NCI-H2029 treated with DMSO at 0.1 percent for 48 hours (cell line): ENCODE measurements around the gene ZHX3.

Source experiments
- DNase-seq: peaks from one replicate; lab custom pipeline; 2025; lab: John Stamatoyannopoulos, UW

ZHX3 gene

DNA sequence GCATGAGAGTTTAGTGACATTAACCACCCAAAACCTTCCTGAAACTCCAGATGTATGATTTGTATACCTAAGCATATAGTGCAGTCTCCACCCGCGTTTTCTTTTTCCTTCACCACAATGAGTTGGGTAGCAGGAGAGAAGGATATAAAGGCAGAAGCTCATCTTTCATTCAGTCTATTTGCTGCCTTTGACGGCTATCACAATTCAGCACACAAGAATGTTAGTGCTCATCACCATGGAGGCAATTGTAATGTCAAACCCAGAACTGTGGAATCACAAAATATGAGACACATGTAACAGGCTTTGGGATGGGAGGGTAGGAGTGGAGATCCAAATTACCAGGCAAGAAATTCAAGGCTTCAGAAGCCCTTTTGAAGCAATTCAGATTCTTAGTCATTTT, 17.6 kb downstream of the ZHX3 start:
- no peak for DNase-seq

GRCh38 chr20:41293269-41294037, 24.1 kb downstream of the ZHX3 start:
- no peak for DNase-seq

GRCh38 chr20:41290804-41291389, 26.6 kb downstream of the ZHX3 start:
- DNase-seq = no peak

- no peak for DNase-seq
Measured at GRCh38 chr20:41287327-41287726, 30.2 kb downstream of the ZHX3 start.

DNA sequence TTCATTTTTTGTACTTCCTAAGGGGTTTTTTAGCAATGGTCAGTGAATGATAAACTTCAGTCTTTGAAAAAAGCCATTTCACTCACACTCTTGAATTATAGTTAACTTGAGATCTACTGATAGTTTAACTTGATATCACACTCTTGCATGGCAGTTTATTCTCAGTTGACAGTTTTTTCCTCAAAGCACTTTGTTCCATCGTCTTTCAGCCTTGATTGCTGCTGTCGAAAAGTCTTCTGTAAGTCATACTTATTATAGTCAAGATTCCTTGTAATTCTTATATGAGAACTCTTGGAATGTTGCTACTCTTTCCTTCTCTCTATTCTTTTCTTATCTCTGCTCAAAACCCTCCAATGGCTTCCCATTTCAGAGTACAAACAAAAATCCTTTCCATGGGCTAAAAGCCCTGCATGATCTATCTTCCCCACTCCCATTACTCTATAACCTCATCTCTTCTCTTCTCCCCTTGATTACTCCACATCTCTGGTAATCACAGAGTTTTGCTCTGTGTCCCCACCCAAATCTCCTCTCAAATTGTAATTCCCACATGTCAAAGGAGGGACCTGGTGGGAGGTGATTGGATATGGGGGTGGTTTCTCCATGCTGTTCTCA, 31.2 kb downstream of the ZHX3 start:
- DNase-seq = no peak

DNA sequence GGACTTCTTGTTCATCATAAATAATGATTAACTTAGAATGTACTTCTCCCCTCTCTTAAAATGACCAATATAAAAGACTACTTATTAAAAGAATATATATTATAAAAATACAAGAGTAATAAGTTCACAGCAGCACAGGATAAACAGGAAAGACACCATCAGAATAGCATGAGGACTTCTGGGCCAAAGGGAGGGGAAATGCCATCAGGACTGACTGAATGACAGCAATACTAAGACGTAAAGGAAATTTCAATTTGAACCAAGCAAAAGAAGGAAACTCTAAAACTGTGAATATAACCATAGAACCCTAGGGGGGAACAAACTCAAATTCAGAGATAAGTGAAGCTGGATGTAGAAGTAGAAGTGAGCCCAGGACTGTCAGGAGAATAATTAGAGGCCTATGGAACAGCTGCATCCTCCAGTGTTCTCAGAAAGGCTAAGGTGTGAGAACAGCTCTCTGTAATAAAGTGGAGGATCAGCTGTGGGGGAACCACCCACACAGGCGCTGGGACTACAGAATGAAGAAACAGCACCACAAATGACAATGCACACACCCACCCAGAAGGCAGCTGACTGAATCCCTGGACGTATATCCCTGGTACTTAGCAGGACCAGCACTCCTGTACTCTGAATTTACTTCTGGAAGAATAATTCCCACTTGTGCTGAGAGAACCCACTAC, 37.8 kb downstream of the ZHX3 start:
- no peak for DNase-seq

GRCh38 chr20:41278936-41279335, 38.6 kb downstream of the ZHX3 start:
- no peak for DNase-seq

DNA sequence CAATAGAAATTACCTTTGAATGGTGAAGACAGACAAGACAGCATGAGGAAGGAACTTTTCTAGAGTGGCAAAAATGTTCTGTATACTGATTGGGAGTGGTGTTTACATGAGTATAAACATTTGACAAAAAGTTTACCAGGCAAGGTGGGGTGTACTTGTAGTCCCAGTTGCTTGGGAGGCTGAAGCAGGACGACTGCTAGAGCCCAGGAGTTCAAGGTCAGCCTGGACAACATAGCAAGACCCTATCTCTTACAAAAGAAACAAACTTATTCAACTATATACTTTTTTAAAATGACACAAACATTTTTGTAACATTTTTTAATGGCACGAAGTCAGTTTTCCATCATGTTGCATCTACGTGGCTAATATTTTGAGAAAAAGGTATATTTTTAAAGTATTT, 40.5 kb downstream of the ZHX3 start:
- DNase-seq = no peak

DNA sequence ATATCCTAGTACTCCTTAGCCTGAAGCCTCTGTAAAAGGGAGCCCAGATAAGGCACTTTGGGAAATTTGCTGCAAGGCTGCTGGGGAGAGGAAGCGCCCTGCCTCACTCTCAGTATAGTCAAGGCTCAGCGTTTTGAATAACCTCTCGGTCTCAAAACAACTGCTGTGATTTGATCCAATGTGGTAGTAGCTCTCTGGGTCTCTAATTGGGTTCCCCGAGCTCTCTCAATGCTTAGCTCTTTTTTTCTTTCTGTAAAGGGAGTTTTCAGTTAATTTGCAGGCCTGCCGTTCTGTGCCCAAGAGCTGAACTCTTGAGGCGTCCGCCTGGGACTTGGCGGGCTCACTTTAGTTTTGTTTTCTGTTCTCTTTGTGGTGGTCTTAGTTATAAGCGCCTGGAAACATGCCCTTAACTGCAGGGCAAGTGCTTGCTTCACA, 41.2 kb downstream of the ZHX3 start:
- no peak for DNase-seq

- no peak for DNase-seq
Measured at GRCh38 chr20:41275301-41275731, 42.2 kb downstream of the ZHX3 start.

GRCh38 chr20:41274152-41274551, 43.4 kb downstream of the ZHX3 start:
- DNase-seq = no peak

DNA sequence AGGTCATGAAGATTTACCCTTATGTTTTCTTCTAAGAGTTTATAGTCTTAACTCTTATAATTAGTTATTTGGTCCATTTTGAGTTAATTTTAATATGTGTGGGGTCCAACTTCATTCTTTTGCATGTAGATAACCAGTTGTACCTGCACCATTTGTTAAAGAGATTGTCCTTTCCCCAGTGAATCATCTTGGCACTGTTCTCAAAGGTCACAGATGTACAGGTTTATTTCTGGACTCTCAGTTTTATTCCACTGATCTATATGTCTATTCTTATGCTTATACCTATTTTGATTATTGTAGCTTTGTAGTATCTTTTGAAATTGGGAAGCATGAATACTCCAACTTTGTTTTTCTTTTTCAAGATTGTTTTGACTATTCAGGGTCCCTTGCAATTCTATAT, 44.1 kb downstream of the ZHX3 start:
- DNase-seq = no peak

DNA sequence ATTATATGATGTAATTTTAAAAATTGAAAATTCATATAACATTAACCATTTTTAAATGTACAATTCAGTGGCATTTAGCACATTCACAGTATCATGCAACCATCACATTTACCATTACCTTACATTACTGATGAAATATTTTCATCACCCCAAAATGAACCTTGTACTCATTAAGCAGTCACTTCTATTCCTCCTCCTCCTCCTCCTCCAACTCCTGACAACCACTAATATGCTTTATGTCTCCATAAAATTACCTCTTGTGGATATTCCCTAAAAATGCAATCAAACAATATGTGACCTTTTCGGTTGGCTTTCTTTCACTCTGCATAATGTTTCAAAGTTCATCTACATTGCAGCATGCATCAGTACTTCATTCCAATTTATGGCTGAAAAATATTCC, 45.2 kb downstream of the ZHX3 start:
- DNase-seq = no peak

GRCh38 chr20:41268917-41269652, 48.4 kb downstream of the ZHX3 start:
- no peak for DNase-seq

GRCh38 chr20:41268402-41268801, 49.1 kb downstream of the ZHX3 start:
- no peak for DNase-seq

GRCh38 chr20:41265938-41266337, 51.6 kb downstream of the ZHX3 start:
- DNase-seq = no peak

DNA sequence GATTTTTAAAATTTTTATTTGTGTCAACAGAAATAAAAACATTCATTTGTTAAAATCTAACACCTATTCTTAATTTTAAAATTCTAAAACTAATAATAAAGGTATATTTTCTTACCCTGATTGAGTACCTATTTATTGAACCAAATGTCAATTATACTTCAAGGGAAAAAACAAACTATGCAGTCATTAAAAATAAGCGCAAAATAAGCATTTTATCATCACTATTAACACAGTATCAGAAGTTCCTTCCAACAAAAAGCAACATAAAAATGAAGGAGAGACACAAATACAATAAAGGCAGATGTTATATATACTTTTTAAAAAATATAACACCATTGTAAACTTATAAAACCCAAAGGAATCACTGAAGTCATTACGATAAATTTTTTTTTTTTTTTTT, 52.7 kb downstream of the ZHX3 start:
- no peak for DNase-seq

- DNase-seq = no peak
Measured at GRCh38 chr20:41261790-41262717, 55.5 kb downstream of the ZHX3 start.

GRCh38 chr20:41261260-41261659, 56.3 kb downstream of the ZHX3 start:
- no peak for DNase-seq

DNA sequence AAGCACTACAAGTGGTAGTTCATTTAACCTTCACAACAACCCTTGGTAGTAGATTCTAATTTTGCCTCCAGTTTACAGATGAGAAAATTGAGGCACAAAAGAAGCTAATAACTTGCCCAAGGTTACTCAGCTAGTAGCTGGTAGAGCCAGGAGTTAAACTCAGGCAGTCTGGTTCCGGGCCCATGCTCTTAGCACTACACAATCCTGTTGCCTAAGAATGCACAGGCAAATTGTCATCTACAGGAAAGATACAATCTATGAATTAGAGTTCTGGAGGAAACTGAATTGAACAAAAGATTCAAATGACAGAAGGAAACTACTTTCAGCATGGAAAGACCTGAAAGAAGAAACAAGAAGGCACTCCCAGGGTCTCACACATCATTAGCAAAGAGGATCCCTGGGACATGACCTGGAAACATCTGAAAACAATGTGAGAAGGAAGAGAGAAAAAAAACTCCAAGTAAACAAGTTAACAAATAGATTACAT, 56.8 kb downstream of the ZHX3 start:
- no peak for DNase-seq

- no peak for DNase-seq
Measured at GRCh38 chr20:41259309-41259708, 58.2 kb downstream of the ZHX3 start.
